Esophagus squamous epithelium (tissue), 4 donors: Measurements from ENCODE around the gene FGF11.

Experiments
- POLR2A ChIP-seq, 4 donors: fragments of 450-650 bp; IDR thresholded peaks; one replicate each; pipeline ENCODE4 v1.6.1; 2017; ENCODE audit warnings: antibody characterized with exemption in 4 of 4, mild to moderate bottlenecking in 4 of 4, moderate library complexity in 3 of 4
- TF ChIP-seq, protein P1 (sequence below), 6 experiments: fragments of 450-650 bp in 4 of 6; fragments of 200-600 bp in 2 of 6; sonication (generic) in 2 of 6; IDR thresholded peaks; one replicate each; pipeline ENCODE4 v1.5.1; 2016 to 2019; ENCODE audit warnings: antibody characterized with exemption in 6 of 6, mild to moderate bottlenecking in 4 of 6, moderate library complexity in 4 of 6

GRCh38 chr17:7421186-7421585, 18.1 kb upstream of the FGF11 start:
- TF ChIP-seq, protein P1, sequence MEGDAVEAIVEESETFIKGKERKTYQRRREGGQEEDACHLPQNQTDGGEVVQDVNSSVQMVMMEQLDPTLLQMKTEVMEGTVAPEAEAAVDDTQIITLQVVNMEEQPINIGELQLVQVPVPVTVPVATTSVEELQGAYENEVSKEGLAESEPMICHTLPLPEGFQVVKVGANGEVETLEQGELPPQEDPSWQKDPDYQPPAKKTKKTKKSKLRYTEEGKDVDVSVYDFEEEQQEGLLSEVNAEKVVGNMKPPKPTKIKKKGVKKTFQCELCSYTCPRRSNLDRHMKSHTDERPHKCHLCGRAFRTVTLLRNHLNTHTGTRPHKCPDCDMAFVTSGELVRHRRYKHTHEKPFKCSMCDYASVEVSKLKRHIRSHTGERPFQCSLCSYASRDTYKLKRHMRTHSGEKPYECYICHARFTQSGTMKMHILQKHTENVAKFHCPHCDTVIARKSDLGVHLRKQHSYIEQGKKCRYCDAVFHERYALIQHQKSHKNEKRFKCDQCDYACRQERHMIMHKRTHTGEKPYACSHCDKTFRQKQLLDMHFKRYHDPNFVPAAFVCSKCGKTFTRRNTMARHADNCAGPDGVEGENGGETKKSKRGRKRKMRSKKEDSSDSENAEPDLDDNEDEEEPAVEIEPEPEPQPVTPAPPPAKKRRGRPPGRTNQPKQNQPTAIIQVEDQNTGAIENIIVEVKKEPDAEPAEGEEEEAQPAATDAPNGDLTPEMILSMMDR (IDR thresholded peaks at IDR 0.05): no peak
- no peak for TF ChIP-seq POLR2A (IDR thresholded peaks at IDR 0.05)
